Tongue (tissue), 2 donors: ENCODE measurements around the gene CACNG1. TPM values are rescaled to one million over a fixed set of nuclear protein-coding genes. Genes with fewer than 3 reads are reported as not detected.

ENCODE experiments used
- DNase-seq: peaks from one replicate; pipeline ENCODE4 v3.0.0-alpha.2; 2015
- total RNA-seq: library from RNA; depleted of rRNA; stranded (reverse); fragments of >200 nt; gene quantifications from one replicate; pipeline ENCODE4 v1.2.3, GENCODE V29; 2014

The CACNG1 gene, protein sequence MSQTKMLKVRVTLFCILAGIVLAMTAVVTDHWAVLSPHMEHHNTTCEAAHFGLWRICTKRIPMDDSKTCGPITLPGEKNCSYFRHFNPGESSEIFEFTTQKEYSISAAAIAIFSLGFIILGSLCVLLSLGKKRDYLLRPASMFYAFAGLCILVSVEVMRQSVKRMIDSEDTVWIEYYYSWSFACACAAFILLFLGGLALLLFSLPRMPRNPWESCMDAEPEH
- 44.4 TPM for total RNA-seq

DNA sequence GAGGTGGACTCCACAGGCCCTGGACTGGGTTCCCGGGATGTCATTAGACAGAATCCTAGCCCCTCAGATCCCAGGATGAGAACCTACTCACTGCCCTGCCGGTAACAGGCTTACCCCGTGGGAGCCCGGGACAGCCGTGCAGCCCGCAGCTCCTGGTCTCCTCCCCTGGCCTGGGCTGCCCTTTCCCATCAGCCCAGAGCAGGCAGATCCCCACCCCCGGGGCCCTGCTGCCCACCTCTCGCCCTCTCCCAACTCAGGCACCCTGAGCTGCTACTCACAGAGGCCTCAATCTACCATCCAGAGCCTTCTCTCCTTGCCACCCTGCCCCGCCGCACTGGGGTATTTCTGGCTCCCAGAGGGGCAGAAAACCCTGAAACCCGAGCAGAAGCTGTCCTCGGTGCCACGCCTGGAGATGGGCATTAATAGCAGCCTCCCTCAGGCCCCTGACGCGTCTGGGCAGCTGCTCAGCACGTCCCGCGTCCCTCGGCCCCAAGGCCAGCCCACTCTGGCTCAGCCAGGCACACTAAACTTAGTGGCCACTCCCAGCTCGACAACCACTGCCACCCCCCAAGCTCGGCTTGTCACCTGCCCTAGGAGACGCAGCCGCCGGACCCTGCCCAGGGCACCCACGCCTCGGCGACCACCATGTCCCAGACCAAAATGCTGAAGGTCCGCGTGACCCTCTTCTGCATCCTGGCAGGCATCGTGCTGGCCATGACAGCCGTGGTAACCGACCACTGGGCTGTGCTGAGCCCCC lies at the start of gene CACNG1:
Gene CACNG1 (plus strand): TSS at position 539 of the 757 bp plus-strand sequence. CDS start 107 bp downstream, at position 646.
- DNase-seq: peak; percentile 89

DNA sequence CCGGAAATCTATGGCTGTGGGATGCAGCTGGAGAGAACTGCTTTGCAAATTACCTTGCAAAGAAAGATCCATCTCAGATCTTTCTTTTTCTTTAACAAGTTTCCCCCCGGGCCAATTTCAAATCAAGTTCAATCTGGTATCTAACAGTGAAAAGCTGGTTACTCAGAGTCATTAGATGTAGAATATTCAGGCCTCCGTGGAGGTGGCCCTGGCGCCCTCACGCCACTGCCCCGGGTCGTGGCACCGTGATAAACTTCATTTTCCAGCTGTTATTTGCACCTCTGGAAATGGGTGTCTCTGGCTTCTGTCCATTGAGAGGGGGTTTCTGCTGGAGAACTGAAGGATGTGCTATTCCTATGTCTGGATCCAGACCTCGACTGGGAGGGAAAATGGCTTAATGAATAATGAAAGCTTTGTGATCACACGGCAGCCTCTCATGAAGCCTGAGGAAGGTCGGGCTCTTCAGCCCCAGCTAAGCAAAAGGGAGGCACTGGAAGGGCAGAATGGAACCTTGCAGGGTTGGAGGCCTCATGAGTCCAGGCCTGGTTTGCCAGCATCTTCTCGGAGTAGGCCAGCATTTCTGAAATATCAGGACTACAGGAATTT lies 49.3 kb upstream of the CACNG1 start:
- DNase-seq: no peak

DNA sequence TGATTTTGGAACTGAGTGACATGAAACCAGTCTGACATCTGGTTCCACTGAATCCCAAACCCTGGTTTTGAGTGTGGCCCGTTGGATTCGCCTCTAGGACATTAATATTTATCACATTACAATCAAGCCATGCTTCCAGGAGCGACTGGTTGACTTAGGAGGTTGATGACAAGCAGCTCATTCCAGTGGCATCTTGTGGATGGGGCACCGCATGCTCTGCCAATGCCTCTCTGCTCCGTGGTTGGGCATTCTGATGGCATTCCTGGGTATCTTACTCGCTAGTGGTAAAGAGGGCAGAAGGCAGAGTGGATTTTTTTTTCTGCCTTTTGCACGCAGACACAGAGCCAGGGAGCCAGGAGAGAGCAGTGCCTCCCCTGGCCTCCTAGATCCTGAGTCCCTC lies 48.4 kb upstream of the CACNG1 start:
- no peak for DNase-seq

DNA sequence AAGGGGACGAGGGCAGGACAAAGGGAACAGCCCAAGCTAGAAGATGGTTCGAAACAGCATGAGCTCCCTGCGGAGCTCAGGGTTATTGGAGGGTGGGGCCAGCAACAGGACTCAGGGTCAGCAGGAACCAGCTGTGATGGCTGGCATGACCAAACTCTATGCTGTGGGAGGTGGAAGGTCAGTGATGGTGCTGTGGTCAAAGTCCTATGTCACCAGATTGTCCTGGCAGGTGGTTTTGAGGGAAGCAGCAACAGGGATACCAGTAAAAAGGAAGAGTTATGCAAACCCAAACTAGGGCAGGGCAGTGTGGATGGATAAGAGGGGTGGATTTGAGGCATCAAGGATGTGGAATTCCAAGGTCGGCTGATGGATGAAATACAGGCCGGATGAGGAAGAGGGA lies 47.4 kb upstream of the CACNG1 start:
- DNase-seq: no peak

DNA sequence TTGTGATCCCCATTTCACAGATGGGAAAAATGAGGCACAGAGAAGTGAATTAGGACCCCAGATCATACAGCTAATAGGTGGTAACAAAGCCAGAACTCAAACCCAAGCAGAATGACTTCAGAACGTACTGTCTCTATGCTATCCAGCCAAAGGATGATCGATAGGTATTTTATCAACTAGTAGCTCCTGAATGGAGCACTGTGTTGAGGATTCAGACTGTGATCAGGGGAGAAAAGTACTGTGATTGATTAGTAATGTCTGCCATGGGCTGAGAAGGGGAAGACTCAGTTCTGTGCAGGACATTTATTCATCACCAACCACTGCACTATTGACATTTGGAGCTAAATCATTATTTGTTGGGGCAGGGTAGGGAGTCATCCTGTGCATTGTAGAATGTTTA lies 41.1 kb upstream of the CACNG1 start:
- DNase-seq: no peak

DNA sequence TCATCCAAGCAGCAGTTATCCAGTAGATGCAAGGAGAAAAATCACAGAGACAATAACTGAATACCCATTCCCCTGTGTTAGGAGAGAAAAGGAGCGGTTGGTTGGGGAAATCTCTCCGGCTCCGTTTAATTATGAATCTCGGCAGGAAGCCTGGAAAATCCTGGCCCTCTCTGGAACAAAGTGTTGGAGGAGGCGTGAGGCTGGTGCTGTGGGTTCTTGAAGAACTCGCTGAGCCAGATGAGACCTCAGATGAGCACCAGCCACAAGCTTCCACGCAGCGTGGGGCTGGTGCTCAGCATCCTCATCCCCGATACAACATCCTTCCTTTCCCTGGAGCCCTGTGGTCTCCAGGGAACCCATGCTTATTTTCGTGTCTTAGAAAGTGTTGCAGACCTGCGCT lies 40.2 kb upstream of the CACNG1 start:
- DNase-seq: no peak

DNA sequence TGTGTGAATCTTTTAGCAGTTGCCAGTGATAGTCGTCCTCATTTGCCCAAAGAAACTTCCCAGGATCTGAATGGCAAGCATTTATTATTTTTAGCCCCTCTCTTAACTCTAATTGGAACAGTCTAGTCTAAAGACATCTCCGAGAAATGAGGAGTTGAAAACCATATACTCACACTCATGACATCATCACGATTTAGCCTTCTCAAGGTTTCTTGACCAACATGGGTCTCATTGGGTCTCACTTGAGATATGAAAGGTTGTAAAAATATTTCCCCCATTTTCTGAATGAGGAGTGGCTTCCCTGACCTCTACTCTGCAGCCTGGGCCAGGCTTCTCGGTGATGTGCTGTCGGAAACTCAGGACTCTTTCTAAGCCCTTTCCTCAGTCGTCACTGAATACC lies 37.1 kb upstream of the CACNG1 start:
- DNase-seq: no peak

DNA sequence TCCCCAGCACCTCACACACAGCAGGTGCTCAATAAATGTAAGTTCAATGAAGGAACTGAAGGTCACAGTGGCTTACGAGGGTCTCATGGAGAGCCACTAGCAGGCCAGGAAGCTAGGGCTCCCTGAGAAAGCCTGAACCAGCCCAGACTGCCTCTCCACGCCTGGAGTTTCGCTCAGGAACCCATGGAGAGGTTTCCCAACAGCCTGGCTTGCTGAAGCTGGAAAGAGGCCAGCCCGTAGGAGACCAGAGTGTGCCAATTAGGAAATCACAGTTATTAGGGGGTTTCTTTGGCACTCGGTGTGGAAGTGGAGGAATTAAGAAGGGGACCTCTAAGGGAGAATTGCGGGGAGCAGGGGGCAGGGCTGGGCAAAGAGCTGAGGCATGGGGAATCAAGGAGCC lies 36.3 kb upstream of the CACNG1 start:
- DNase-seq: no peak

DNA sequence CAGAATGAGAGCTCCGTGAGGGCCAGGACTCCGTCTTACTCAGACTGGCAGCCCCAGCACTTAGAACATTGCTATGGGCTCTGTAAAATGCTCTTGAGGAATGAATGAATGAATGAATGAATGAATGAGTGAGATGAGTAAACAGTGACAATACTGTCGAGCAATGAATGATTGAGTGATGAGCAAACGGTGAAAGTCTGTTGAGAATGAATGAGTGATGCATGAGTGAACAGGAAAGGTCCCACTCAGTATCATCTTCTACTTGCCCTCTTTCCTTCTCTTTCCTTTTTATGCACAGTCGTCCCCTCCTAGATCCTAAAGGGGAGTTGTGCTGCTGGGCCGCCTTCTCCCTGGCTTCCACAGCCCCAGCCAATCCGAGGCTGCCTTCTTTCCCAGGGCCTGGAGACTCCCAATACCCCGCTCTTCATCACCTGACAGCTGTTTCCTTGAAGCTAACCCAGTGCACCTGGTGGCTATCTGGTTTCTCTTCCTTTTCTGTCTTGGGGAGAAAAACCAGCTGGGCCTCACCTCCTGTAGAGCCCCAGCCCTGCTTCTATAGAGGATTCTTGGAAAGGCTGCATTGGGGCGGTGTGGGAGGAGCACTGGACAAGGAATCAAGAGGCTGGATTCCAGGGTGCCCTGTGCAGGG lies 32.7 kb upstream of the CACNG1 start:
- DNase-seq: peak; percentile 27

DNA sequence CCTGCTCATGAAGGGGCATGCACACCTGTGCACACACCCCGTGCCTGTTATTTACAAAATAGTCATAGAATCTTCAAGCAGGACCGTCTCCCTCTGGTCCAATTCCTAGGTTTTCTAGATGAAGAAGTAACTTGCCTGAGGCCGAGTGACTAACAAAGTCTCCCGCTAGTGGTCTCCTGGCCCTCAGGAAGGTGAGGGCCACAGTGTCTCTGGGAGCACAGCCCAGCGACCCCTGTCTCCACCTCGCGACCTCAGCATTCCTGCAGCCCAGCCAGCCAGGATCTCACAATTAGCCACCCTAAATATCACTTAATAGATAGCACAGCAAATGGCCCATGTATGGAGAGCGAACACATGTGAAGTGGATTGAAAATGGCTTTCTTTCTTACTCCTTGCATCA lies 30.5 kb upstream of the CACNG1 start:
- DNase-seq: no peak

DNA sequence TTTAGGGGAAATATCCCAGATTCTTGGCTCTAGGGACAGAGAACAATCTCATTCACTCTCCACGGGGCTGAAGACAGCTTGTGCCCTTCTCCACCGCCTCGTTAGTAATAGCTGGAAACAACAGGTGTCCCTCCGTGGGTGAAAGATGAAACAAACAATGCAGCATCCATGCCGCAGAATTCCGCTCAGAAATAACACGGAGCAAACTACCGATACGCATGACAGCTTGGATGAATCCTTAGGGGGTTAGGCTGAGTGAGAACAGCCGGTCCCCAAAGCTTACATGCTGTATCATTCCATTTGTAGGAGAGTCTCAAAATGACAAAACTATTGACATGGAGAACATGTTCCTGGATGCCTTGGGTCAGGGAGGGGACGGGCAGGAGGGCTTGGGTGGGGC lies 29.4 kb upstream of the CACNG1 start:
- peak; percentile 28 for DNase-seq

DNA sequence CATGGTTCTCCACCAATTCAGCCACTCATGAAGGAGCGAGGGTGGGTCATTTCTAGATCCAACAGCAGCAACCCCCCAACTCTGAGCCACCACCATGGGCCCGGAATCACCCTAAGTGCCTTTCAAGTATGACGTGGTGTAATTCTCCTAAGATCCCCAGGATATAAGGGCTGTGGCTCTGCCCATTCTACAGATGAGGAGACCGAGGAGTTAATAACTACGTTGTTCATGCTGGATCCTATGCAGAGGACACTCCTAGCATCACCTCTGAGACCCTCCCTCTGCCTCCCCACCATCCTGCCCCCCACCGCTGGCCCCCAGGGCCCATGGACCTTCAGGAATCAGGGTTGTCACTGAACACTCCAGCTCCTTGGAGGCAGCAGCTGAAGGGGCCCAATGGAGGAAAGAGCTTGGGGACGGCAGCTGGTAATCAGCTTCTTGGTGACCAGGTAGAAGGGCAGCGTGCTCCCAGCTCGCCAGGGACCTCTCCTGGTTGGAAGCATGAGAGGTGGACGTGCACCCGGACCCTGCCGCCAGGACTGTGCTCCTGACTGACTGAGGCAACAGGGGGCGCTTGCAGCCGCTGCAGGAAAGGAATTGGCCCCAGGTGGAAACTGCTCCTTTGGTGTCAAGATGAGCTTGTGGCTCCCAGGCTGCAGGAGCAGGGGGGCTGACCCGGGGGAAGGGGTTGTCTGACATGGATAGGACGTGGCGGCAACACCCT lies 28.2 kb upstream of the CACNG1 start:
- DNase-seq: no peak

DNA sequence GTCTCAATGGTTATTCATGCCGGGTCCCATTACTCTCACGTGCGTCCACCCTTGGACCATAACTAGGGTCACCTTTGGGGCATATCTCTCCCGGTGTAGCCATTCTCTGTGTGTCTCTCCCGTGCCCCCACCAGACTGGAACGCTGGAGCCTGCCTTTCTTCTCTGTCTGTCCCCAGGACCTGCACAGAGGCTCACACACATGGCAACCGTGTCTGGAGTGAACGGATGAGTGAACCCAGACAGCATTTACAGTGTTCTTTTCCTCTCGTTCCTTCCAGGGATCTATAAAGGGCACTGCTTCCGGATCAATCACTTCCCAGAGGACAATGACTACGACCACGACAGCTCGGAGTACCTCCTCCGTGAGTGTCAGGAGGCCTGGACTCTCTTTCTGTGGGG lies 26.4 kb upstream of the CACNG1 start:
- DNase-seq: no peak

DNA sequence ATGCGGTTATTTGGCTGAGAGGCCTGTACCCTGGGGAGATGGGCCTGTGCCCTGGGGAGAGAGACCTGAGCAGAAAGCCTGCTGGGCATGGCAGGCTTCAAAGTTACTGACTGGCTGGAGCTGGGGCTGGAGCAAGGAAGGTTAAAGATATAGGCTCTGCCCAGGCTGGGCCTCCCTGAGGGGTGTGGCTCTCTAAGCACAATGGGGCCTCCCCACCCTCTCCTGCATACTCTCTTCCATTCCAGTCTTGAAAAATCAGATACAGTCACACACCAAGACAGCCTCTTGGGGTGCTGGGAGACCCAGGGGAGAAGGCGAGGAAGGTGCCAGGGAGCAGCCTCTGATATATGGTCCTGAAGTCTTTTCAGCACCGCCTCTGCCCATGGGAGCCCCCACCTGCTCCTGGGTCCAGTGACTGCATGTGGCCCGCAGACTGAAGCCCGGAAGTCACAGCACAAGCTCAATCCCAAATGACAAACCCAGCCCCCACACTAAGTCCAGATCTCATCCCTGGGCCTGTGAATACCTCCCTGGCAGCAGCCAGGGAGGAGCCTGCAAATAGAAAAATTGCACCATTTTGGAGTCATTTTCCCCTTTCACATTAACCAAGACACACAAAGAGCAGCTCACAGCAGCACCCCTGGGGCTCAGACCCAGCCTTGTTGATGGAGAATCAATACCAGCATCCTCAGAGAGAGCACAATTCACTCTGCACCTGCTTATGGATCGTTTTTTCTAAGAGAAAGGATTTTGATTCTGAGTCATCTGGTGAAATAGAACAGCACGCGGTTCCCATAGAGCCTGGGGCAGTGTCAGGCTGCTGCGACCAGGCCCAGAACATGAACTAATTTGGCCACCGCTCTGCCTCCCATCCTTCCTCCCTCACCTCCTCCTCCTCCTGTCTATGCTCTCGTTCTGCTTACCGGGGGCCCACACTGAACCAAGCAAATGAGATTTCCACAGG lies 25.6 kb upstream of the CACNG1 start:
- DNase-seq: no peak

DNA sequence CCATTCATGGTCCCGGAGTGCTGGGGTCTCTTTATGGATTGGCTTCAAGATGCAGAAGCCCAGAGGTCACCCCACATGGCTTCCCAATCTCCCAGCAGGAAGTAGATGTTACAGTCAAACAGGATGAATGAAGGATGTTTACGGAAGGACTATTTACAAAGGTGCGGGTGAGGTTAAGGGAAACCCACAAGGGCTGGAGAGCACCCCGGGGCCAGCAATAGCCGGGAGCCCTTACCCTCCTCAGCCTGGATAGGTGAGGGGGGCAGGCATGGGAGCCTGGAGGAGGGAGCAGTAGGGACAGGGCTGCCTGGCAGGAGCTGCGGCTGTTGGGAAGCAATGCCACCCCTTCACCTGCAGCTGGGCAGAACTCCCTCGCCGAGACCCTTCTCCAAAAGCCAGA lies 24.5 kb upstream of the CACNG1 start:
- no peak for DNase-seq

DNA sequence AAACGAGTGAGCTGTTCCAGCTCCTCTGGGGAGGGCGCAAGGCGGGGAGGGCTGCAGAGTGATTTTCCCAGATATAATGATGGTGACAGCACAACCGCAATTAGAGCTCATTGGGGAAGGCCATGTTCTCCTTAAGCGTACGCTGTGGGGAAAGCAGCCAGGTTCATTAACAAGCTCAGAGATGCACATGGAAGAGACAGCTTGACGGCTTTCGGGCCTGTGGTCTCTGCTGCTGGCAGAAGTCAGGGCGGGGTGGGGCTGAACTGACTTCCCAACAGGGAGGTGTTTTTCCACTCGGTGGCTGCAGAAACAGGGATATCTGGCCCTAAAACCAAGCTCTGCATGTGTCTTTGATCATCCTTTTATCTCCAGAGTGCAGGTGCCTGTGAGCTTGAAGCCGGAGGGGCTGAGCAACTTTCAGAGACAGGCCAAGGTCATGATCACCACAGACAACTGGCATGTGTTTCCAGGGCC lies 24.0 kb upstream of the CACNG1 start:
- DNase-seq: peak; percentile 56

DNA sequence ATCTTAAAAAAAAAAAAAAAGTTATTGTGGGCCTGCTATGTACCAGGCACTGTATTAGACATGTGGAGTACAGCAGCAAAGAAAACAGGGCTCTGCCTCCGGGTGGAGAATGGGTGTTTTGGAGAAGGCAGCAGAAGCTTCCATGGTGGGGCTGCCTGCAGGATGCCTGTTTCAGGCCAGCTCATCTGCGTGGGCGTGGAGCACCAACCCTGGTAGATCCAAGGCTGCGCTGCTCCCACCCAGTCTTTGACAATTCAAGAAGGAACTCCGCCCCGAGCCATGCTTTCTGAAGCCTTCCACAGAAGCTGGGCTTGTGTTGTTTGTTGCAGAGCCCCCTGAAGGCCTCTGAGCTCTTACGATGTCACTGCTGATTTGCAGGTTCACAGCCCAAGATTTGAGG lies 23.2 kb upstream of the CACNG1 start:
- DNase-seq: no peak

DNA sequence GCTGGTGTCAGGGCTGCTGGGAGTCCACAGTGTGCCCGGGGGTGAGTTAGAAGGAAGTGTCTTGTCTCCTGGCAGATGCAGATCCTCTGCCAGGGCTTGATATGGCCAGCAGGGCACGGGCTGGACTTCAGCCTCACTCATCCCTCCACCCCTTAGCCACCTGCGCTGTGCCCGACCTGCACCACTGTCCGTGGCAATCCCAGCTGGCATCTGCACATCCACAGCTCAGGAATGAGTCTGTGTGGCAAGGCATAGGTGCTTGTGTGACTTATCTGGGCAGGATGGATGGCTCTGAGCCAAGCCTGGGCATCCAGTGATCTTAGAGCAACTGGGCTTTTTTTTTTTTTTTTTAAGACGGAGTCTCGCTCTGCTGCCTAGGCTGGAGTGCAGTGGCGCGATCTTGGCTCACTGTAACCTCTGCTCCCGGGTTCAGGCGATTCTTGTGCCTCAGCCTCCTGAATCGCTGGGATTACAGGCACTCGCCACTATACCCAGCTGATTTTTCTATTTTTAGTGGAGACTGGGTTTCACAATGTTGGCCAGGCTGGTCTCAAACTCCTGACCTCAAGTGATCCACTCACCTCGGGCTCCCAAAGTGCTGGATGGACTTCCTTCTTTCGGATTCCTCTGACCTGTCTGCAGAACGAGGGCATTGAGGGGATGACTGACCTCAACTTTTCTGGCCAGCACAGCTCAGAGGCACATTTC lies 22.5 kb upstream of the CACNG1 start:
- no peak for DNase-seq

DNA sequence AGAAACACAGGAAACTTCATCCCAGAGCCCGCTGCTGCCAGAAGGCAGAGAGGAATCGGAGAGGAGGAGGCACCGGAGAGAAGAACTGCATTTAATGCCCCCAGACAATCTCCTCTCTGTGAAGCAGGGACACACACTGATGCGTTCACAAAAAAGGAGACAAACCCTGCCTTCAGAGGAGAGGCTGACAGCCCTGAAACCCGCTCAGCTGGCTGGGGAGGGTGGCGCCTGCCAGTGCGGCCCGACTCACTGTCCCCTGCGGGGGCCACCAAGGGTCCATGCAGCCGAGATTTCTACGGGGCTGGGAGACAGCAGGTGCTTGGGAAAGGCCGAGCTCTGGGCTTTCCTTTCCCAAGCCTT lies 21.9 kb upstream of the CACNG1 start:
- no peak for DNase-seq

DNA sequence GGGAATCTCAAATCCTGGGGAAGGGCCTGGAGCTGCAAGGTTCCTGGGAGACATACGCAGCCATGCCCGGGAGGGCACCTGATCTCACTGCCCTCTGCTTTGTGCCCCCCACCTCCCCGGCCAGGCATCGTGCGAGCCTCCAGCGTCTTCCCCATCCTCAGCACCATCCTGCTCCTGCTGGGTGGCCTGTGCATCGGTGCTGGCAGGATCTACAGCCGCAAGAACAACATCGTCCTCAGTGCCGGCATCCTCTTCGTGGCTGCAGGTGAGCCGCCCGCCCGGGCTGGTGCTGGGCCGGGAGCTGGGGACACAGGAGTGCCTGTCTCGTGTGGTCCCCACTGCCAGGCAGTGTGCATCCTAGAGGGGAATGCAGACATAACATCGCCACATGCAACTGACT lies 19.6 kb upstream of the CACNG1 start:
- no peak for DNase-seq
